Mucosa of descending colon (tissue), 3 donors: ENCODE results near the gene RALGAPA2. TPM values are rescaled to one million over a fixed set of nuclear protein-coding genes. Genes with fewer than 3 reads are reported as not detected.

ENCODE experiments used
- ATAC-seq: fragments of 200-7000 bp; cut with Tn5 transposase; one replicate; pipeline ENCODE4 v1.9.1; 2020; ENCODE audit warnings: mild to moderate bottlenecking, moderate library complexity
- DNase-seq, 3 donors: peaks; one replicate each; pipeline ENCODE4 v3.0.0-alpha.2; 2020
- H3K36me3 ChIP-seq: fragments of 200-600 bp; one replicate; pipeline ENCODE4 v1.8.0; 2021; ENCODE audit warnings: low read depth, mild to moderate bottlenecking
- H3K4me1 ChIP-seq: fragments of 200-600 bp; one replicate; pipeline ENCODE4 v1.8.0; 2021; ENCODE audit warnings: low read depth, mild to moderate bottlenecking
- H3K4me3 ChIP-seq: fragments of 200-600 bp; one replicate; pipeline ENCODE4 v1.8.0; 2021; ENCODE audit warnings: mild to moderate bottlenecking
- H3K9me3 ChIP-seq: fragments of 200-600 bp; one replicate; pipeline ENCODE4 v1.8.0; 2021; ENCODE audit warnings: mild to moderate bottlenecking
- CTCF ChIP-seq: fragments of 200-600 bp; IDR thresholded peaks from one replicate; pipeline ENCODE4 v1.8.0; 2022; ENCODE audit warnings: antibody characterized with exemption, mild to moderate bottlenecking
- intact Hi-C, 2 donors: fragments of 100-400 bp; cut with DNase I in 1 of 2; cut with micrococcal nuclease in 1 of 2; formaldehyde crosslinking; loops; one replicate each; pipeline versions ENCODE4 v1.11.0 to v1.11.1; 2022; cut with DNase I, micrococcal nuclease
- total RNA-seq, 3 donors: library from RNA; stranded (reverse); fragmentation: NEBNext Ultra II Directional in 2 of 3; extraction: Animal tissue kit (Norgen Biotek cat#: 25700) in 2 of 3; gene quantifications; one replicate each; pipeline versions ENCODE4 v1.2.1 to v1.2.4, GENCODE V29; 2021 to 2023
- donor health status: DM: no; HTN: no; CAD: no; lungs with moderate emphysema.
- donor health status: DM: no; HTN: no; CAD: no.
- donor health status: DM: no; HTN: yes; CAD: no.

The RALGAPA2 gene
- total RNA-seq, 3 donors from 2014 or later = 46.3 to 85.9 (median 66.9) TPM

- no peak for ATAC-seq
- no peak for DNase-seq
- no peak for TF ChIP-seq CTCF
Observed at GRCh38 chr20:20442466-20442865, 270.0 kb downstream of the RALGAPA2 start.

GRCh38 chr20:20440886-20441658 is 271.4 kb downstream of the RALGAPA2 start:
- no peaks in the 10 kb centered on the region for H3K36me3 ChIP-seq
- intact Hi-C loops = no loop called here
- TF ChIP-seq CTCF = no peak
- ATAC-seq = peak; percentile 61
- H3K4me3 ChIP-seq = no peak overlapping the region
- H3K9me3 ChIP-seq = no peaks in the 10 kb centered on the region
- H3K4me1 ChIP-seq = no peaks in the 10 kb centered on the region
- peak in 2 of 3 donors; percentile 22 to 36 for DNase-seq

More at GRCh38 chr20:20442466-20442865, 270.0 kb downstream of the RALGAPA2 start:
- Histone ChIP-seq H3K4me3 (no peak overlapping the region), H3K9me3 (no peaks in the 10 kb centered on the region), H3K4me1 (no peaks in the 10 kb centered on the region), H3K36me3 (no peaks in the 10 kb centered on the region)
- intact Hi-C loops = no loop called here

GRCh38 chr20:20440481-20440880 is 272.0 kb downstream of the RALGAPA2 start:
- DNase-seq (peak in 1 of 3 donors; percentile 16), ATAC-seq (peak; percentile 48)
- Histone ChIP-seq H3K4me1 (no peaks in the 10 kb centered on the region), H3K36me3 (no peaks in the 10 kb centered on the region), H3K9me3 (no peaks in the 10 kb centered on the region), H3K4me3 (no peak overlapping the region)
- intact Hi-C loops = no loop called here
- no peak for TF ChIP-seq CTCF

GRCh38 chr20:20439602-20440190 is 272.7 kb downstream of the RALGAPA2 start:
- no peak for DNase-seq
- intact Hi-C loops = no loop called here

GRCh38 chr20:20437314-20437713 is 275.1 kb downstream of the RALGAPA2 start:
- H3K9me3 ChIP-seq = no peaks in the 10 kb centered on the region
- intact Hi-C loops = no loop called here
- no peak overlapping the region for H3K4me3 ChIP-seq
- TF ChIP-seq CTCF = no peak
- DNase-seq (no peak), ATAC-seq (no peak)
- H3K4me1 ChIP-seq = no peaks in the 10 kb centered on the region
- no peaks in the 10 kb centered on the region for H3K36me3 ChIP-seq

More at GRCh38 chr20:20439602-20440190, 272.7 kb downstream of the RALGAPA2 start:
- H3K4me3 ChIP-seq = no peak overlapping the region
- H3K36me3 ChIP-seq = no peaks in the 10 kb centered on the region
- ATAC-seq = peak; percentile 81
- H3K4me1 ChIP-seq = no peaks in the 10 kb centered on the region
- no peaks in the 10 kb centered on the region for H3K9me3 ChIP-seq
- no peak for TF ChIP-seq CTCF
